ENCODE results near the gene JAK1.

- TF ChIP-seq EZH2 (IDR thresholded peaks at IDR 0.05; ENCODE audit: insufficient read depth, poor library complexity, severe bottlenecking) (no peak), EZH2phosphoT487 (IDR thresholded peaks at IDR 0.05; ENCODE audit: insufficient read depth, low read depth) (no peak)
These were observed 52.9 kb downstream of the JAK1 start for GRCh38 chr1:64913361-64914015.

Measured in GM23248 (cell line).